A673 (cell line): ENCODE measurements around the gene OR1C1. TPM values are rescaled to one million over a fixed set of nuclear protein-coding genes. Genes with fewer than 3 reads are reported as not detected.

Experiments
- total RNA-seq: library from RNA; stranded (reverse); gene quantifications from 2 replicates; pipeline ENCODE4 v1.2.3, GENCODE V29; 2021

OR1C1 gene
- total RNA-seq, 1 experiment from 2014 or later, result not detected

Other genes with a start within 250 kb of the OR1C1 start
- gene OR2C3, start 224.1 kb downstream of the OR1C1 start, total RNA-seq, result not detected in 2 replicates
- gene GCSAML, start 211.4 kb downstream of the OR1C1 start, total RNA-seq, result not detected in 2 replicates
- not detected in 2 replicates for gene OR2G2, start 172.2 kb downstream of the OR1C1 start, total RNA-seq
- not detected in 2 replicates for gene OR2G3, start 155.0 kb downstream of the OR1C1 start, total RNA-seq
- not detected in 2 replicates for gene OR13G1, start 80.8 kb downstream of the OR1C1 start, total RNA-seq
- not detected in 2 replicates for gene OR6F1, start 43.9 kb downstream of the OR1C1 start, total RNA-seq
- not detected in 2 replicates for gene OR14K1, start 21.9 kb downstream of the OR1C1 start, total RNA-seq
- gene OR14A2, start 12.4 kb downstream of the OR1C1 start, total RNA-seq, result not detected in 2 replicates
- not detected in 2 replicates for gene OR14A16, start 63.6 kb upstream of the OR1C1 start, total RNA-seq
- not detected in 2 replicates for gene OR11L1, start 81.3 kb upstream of the OR1C1 start, total RNA-seq
- not detected in 2 replicates for gene TRIM58, start 96.6 kb upstream of the OR1C1 start, total RNA-seq
- not detected in 2 replicates for gene OR2W3, start 135.0 kb upstream of the OR1C1 start, total RNA-seq
- not detected in 2 replicates for gene OR2T8, start 159.7 kb upstream of the OR1C1 start, total RNA-seq
- not detected in 2 replicates for gene OR2AJ1, start 164.3 kb upstream of the OR1C1 start, total RNA-seq
- not detected in 2 replicates for gene OR2L8, start 188.3 kb upstream of the OR1C1 start, total RNA-seq
- not detected in 2 replicates for gene OR2AK2, start 204.7 kb upstream of the OR1C1 start, total RNA-seq